ENCODE data around the gene ABLIM3.

ABLIM3 gene

GRCh38 chr5:149220750-149221149, 79.5 kb downstream of the ABLIM3 start:
- TF ChIP-seq REST (IDR thresholded peaks at IDR 0.05; ENCODE audit: low read depth) = no peak
- no peak for TF ChIP-seq MAX (IDR thresholded peaks at IDR 0.05)
- TF ChIP-seq TEAD4 (IDR thresholded peaks at IDR 0.05) = no peak
- no peak for TF ChIP-seq USF1 (IDR thresholded peaks at IDR 0.05)
- no peak for TF ChIP-seq TCF12 (IDR thresholded peaks at IDR 0.05; ENCODE audit: low read depth)
- no peak for TF ChIP-seq NFIC (IDR thresholded peaks at IDR 0.05)
- TF ChIP-seq CREB1 (IDR thresholded peaks at IDR 0.05; ENCODE audit: low read depth) = no peak

- TF ChIP-seq MAX (IDR thresholded peaks at IDR 0.05) = no peak
- TF ChIP-seq EP300 (IDR thresholded peaks at IDR 0.05; ENCODE audit: borderline replicate concordance) = no peak
- no peak for TF ChIP-seq CREB1 (IDR thresholded peaks at IDR 0.05; ENCODE audit: low read depth)
- TF ChIP-seq TEAD4 (IDR thresholded peaks at IDR 0.05) = no peak
- TF ChIP-seq ZBTB7A (IDR thresholded peaks at IDR 0.05; ENCODE audit: low read depth) = no peak
- TF ChIP-seq REST (IDR thresholded peaks at IDR 0.05; ENCODE audit: low read depth) = no peak
- TF ChIP-seq FOXM1 (IDR thresholded peaks at IDR 0.05; ENCODE audit: borderline replicate concordance, low read depth) = no peak
- no peak for TF ChIP-seq USF1 (IDR thresholded peaks at IDR 0.05)
- no peak for TF ChIP-seq TAF1 (IDR thresholded peaks at IDR 0.05; ENCODE audit: low read depth)
- TF ChIP-seq RAD21 (IDR thresholded peaks at IDR 0.05; ENCODE audit: low read depth) = no peak
These were observed 80.0 kb downstream of the ABLIM3 start for GRCh38 chr5:149221326-149221725.

- TF ChIP-seq TEAD4 (IDR thresholded peaks at IDR 0.05) = no peak
- TF ChIP-seq USF1 (IDR thresholded peaks at IDR 0.05) = no peak
- no peak for TF ChIP-seq RAD21 (IDR thresholded peaks at IDR 0.05; ENCODE audit: low read depth)
- TF ChIP-seq REST (IDR thresholded peaks at IDR 0.05; ENCODE audit: low read depth) = no peak
- TF ChIP-seq CEBPB (IDR thresholded peaks at IDR 0.05) = no peak
- TF ChIP-seq CREB1 (IDR thresholded peaks at IDR 0.05; ENCODE audit: low read depth) = no peak
- no peak for TF ChIP-seq EP300 (IDR thresholded peaks at IDR 0.05; ENCODE audit: borderline replicate concordance)
- TF ChIP-seq EGR1 (IDR thresholded peaks at IDR 0.05) = no peak
- TF ChIP-seq NFIC (IDR thresholded peaks at IDR 0.05) = no peak
- TF ChIP-seq MAX (IDR thresholded peaks at IDR 0.05) = no peak
- no peak for TF ChIP-seq YY1 (IDR thresholded peaks at IDR 0.05; ENCODE audit: low read depth)
- TF ChIP-seq TCF12 (IDR thresholded peaks at IDR 0.05; ENCODE audit: low read depth) = no peak
- no peak for TF ChIP-seq TAF1 (IDR thresholded peaks at IDR 0.05; ENCODE audit: low read depth)
- TF ChIP-seq ZBTB7A (IDR thresholded peaks at IDR 0.05; ENCODE audit: low read depth) = no peak
- TF ChIP-seq FOXM1 (IDR thresholded peaks at IDR 0.05; ENCODE audit: borderline replicate concordance, low read depth) = no peak
These were observed 80.5 kb downstream of the ABLIM3 start for GRCh38 chr5:149221731-149222342.
